Measurements from ENCODE around the gene SMCR8.

SMCR8 gene

GRCh38 chr17:18353541-18353940 is 38.4 kb downstream of the SMCR8 start:
- H3K27me3 ChIP-seq (ENCODE audit: insufficient read depth, low read depth, severe bottlenecking), result no peaks in the 10 kb centered on the region
- TF ChIP-seq CTCF (IDR thresholded peaks at IDR 0.05; ENCODE audit: low read depth, low read length), result no peak
- no peak overlapping the region for H3K27ac ChIP-seq
- no peaks in the 10 kb centered on the region for H3K9me3 ChIP-seq (ENCODE audit: severe bottlenecking)
- H3K36me3 ChIP-seq, result peaks cover 74% of the 10 kb centered on the region
- no peak overlapping the region for H3K4me3 ChIP-seq (ENCODE audit: low read depth, low read length)
- DNase-seq, result no peak

GRCh38 chr17:18356624-18357023 is 41.5 kb downstream of the SMCR8 start:
- H3K36me3 ChIP-seq, result peaks cover 64% of the 10 kb centered on the region
- DNase-seq, result no peak
- TF ChIP-seq CTCF (IDR thresholded peaks at IDR 0.05; ENCODE audit: low read depth, low read length), result no peak
- no peaks in the 10 kb centered on the region for H3K27me3 ChIP-seq (ENCODE audit: insufficient read depth, low read depth, severe bottlenecking)
- no peak overlapping the region for H3K27ac ChIP-seq
- H3K4me3 ChIP-seq (ENCODE audit: low read depth, low read length), result no peak overlapping the region
- H3K9me3 ChIP-seq (ENCODE audit: severe bottlenecking), result no peaks in the 10 kb centered on the region

- DNase-seq, result no peak
- Histone ChIP-seq H3K27ac (no peak overlapping the region), H3K27me3 (ENCODE audit: insufficient read depth, low read depth, severe bottlenecking) (no peaks in the 10 kb centered on the region), H3K4me3 (ENCODE audit: low read depth, low read length) (no peak overlapping the region), H3K36me3 (peaks cover 41% of the 10 kb centered on the region), H3K9me3 (ENCODE audit: severe bottlenecking) (no peaks in the 10 kb centered on the region)
- TF ChIP-seq CTCF (IDR thresholded peaks at IDR 0.05; ENCODE audit: low read depth, low read length), result no peak
Measured at GRCh38 chr17:18360518-18360917, 45.4 kb downstream of the SMCR8 start.

GRCh38 chr17:18361837-18362697 is 47.0 kb downstream of the SMCR8 start:
- Histone ChIP-seq H3K9me3 (ENCODE audit: severe bottlenecking) (no peaks in the 10 kb centered on the region), H3K27ac (peak overlapping the region; percentile 69), H3K36me3 (peaks cover 28% of the 10 kb centered on the region), H3K4me3 (ENCODE audit: low read depth, low read length) (peak overlapping the region; percentile 71), H3K27me3 (ENCODE audit: insufficient read depth, low read depth, severe bottlenecking) (no peaks in the 10 kb centered on the region)
- no peak for DNase-seq
- no peak for TF ChIP-seq CTCF (IDR thresholded peaks at IDR 0.05; ENCODE audit: low read depth, low read length)

GRCh38 chr17:18362698-18363100 is 47.6 kb downstream of the SMCR8 start:
- DNase-seq, result no peak
- H3K4me3 ChIP-seq (ENCODE audit: low read depth, low read length), result peak overlapping the region; percentile 71
- no peaks in the 10 kb centered on the region for H3K27me3 ChIP-seq (ENCODE audit: insufficient read depth, low read depth, severe bottlenecking)
- peaks cover 25% of the 10 kb centered on the region for H3K36me3 ChIP-seq
- H3K9me3 ChIP-seq (ENCODE audit: severe bottlenecking), result no peaks in the 10 kb centered on the region
- no peak for TF ChIP-seq CTCF (IDR thresholded peaks at IDR 0.05; ENCODE audit: low read depth, low read length)
- H3K27ac ChIP-seq, result peak overlapping the region; percentile 69
